Amygdala (tissue), 56 donors: ENCODE results near the gene ELL2.

ENCODE experiments used
- DNase-seq, 56 donors: peaks; one replicate each; lab custom pipeline; 2025; lab: John Stamatoyannopoulos, UW

The ELL2 gene

GRCh38 chr5:95984287-95984938 is 22.8 kb upstream of the ELL2 start:
- no peak for DNase-seq

DNA sequence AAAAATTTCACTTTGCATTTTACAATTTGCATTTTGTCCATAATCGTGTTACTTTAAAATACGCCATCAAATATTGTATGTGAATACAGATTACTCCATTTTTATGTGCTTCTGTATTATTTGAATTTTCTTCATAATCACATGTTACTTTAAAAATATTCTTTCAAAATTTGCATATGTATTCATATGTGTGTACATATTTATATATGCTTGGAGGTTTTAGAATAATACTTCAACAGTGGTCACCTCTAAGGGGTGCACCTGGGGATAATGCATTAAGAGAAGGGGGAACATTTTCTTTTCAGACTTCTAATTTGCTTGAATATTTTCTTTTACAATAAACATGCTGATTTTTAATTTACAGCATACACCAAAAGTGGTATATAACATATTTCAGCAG is 21.9 kb upstream of the ELL2 start:
- DNase-seq = no peak

DNA sequence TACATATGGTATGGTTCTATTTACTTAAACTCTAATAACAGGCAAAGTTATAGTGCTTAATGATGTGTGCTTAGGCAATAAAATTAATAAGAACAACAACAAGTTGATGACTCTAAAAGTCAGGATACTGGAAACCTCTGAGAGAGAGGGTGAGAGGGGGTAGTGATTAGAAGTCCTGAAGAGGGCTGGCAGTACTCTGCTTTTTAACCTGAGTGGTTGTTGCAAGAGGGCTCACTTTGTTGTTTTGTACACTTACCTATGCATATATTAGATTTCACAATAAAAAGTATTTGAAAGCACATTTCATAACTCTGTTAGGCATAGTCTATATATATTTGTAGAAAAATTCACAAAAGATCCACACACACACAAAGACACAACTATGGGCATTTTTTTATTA is 21.4 kb upstream of the ELL2 start:
- no peak for DNase-seq

GRCh38 chr5:95976606-95977005 is 15.0 kb upstream of the ELL2 start:
- no peak for DNase-seq

- no peak for DNase-seq
These were observed 14.1 kb upstream of the ELL2 start for GRCh38 chr5:95975703-95976102.

GRCh38 chr5:95973793-95974325 is 12.2 kb upstream of the ELL2 start:
- no peak for DNase-seq

DNA sequence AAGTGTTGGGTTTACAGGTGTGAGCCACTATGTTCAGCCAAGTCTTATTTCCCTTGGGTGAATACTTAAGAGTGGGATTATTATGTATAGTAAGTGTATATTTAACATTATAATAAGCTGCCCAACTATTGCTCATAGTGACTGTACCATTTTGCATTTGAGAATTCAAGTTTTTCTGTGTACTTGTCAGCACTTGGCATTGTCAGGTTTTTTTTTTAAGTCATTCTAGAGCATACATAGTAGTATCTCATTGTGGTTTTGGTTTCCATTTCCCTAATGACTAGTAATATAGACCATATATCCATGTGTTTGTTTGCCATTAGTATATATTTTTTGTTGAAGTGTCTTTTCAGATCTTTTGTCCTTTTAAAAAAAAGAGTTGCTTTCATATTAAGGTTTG is 10.5 kb upstream of the ELL2 start:
- no peak for DNase-seq

GRCh38 chr5:95970359-95970704 is 8.7 kb upstream of the ELL2 start:
- DNase-seq = no peak

DNA sequence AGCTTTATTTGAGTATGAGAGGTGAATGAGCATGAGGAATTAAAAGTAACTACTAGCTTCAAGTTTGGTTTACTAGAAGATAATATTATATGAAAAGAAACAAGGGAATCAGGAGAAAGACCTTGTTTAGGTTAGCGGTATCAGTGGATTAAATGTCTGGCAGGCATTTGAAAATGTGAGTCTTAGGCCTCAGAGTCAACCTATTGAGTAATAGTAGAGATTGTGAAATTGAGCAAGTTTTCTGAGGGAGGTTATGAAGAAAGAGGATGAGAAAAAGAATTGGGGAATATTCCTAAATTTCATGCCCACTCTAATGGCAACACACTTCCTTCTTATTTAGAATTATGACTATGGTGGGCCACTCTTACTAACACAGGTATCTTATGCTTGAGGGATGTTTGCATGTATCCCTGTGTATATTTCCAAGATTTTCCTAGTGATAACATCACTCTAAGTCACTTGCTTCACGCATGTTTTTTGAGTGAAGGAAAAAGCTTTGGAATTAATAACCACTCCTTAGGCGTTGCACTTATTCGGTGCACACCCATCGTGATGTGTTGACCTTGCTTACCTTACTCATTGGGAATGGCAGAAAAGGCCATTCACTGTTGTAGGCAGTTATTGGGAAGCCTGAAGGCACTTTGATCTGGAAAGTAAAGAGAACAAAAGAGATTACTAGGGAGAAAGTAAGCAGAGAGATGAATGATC is 8.2 kb upstream of the ELL2 start:
- no peak for DNase-seq

DNA sequence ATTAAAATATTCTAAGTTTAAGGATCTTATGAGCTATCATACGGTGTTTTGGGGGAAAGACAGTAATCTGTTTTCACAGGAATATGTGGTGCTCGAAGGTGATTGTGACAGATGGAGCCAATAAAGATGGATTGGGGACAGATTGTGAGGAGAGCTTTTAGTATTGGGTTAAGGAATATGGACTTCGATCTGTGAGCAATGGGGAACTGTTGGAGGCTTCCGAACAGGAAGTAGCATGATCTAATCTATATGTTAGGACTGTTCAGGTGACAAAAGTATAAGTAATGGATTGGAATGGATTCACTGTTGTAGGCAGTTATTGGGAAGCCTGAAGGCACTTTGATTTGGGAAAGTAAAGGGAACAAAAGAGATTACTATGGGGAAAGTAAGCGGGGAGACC is 7.4 kb upstream of the ELL2 start:
- no peak for DNase-seq

DNA sequence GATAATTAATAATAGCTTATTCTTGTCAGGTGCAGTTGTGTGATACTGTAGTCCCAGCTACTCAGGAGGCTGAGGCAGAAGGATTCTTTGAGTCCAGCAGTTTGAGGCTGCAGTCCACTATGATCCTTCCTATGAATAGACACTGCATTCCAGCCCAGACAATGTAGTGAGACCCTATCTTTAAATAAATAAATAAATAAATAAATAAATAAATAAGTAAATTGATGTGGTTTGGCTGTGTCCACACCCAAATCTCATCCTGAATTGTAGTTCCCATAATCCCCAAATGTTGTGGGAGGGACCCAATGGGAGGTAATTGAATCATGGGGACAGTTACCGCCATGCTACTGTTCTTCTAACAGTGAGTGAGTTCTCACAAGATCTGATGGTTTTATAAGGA is 5.6 kb upstream of the ELL2 start:
- no peak for DNase-seq

DNA sequence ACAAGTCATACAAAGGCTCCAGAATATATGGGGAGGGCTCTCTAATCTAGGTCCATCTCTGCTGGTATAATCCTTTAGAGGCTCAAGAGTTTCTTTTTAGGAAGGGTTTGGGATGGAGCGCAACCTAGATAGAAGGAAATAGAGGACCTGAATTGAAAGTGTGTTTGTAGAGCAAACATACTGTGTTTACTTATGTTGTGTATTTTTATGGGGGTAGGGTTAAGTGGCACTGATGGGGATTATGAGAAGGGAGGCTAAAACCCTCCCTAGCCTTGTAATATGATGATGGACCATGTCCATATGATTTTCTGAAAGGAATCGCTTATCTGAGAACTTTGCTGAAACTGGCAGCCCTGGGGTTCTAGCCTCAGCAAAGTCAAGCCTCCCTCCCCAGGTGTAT is 4.4 kb upstream of the ELL2 start:
- DNase-seq = no peak

- no peak for DNase-seq
These were observed 2.2 kb upstream of the ELL2 start for GRCh38 chr5:95963650-95964410.

DNA sequence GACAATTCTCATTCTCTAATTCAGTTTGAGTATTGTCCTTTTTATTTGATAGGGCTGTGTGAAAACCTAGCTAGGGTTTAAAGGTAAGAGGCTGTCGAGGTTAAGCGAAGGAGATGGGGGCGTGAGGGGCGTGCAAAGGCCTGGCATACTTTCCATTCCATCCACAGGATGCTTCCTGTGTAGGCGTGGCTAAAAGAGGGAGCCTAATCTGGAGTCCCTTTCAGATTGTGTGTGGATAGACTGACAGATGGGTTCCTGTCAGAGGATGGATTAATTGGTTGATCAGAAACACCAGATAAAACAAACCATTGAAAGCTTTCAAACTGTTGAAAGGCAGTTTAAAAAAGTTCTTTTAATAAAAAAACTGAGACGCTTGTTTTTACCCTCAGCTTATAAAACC is 1.1 kb upstream of the ELL2 start:
- DNase-seq = no peak

DNA sequence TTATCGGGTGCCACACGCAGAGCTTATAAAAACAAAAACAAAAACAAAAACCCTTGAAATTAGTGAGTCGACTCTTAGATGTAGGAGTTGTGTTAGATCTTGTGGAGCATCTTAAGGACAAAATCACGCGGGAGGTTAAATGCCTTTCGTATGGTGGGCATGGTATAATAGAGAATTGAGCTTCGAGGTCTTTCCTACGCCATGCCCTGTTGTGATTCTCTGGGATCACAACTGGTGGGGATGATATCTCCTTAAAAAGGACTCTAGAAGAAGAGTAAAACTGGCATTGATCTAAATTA is 773 bp upstream of the ELL2 start:
- no peak for DNase-seq

- DNase-seq = peak in 47 of 56 donors; percentile 36 to 83 (median 65)
These were observed 709 bp downstream of the ELL2 start for GRCh38 chr5:95960667-95961616.

GRCh38 chr5:95959888-95960666 is 1.6 kb downstream of the ELL2 start:
- peak in 17 of 56 donors; percentile 12 to 69 (median 39) for DNase-seq

GRCh38 chr5:95959051-95959887 is 2.4 kb downstream of the ELL2 start:
- DNase-seq = peak in 11 of 56 donors; percentile 4 to 40 (median 15)
